Calu3 (cell line): ENCODE data around the gene SMPD3. TPM values are rescaled to one million over a fixed set of nuclear protein-coding genes. Genes with fewer than 3 reads are reported as not detected.
A peak's percentile ranks its signal among the peaks of the same experiment; 100 is the strongest.

Source experiments
- BruUV-seq: library from RNA; stranded (reverse); fragments of 400-500 nt; replicated peaks from 2 replicates; lab custom pipeline; 2021; lab: Mats Ljungman, UMichigan
- CTCF ChIA-PET: fragments of 300-600 bp; sonication (Branson Sonifier 250); formaldehyde crosslinking; loops from one replicate; lab custom pipeline; 2022; ENCODE audit warnings: antibody characterized with exemption; lab: Charles Lee
- DNase-seq: peaks from one replicate; pipeline ENCODE4 v3.0.0; 2022
- H3K27ac Mint-ChIP-seq: one replicate; pipeline ENCODE4 v1.8.0; 2022; ENCODE audit warnings: mixed read lengths; ENCODE audit not compliant: unreplicated experiment
- H3K27me3 Mint-ChIP-seq: one replicate; pipeline ENCODE4 v1.8.0; 2022; ENCODE audit warnings: mixed read lengths; ENCODE audit not compliant: unreplicated experiment
- H3K36me3 Mint-ChIP-seq: one replicate; pipeline ENCODE4 v1.8.0; 2022; ENCODE audit warnings: mild to moderate bottlenecking, moderate library complexity, mixed read lengths; ENCODE audit not compliant: insufficient read depth, unreplicated experiment
- H3K4me1 Mint-ChIP-seq: one replicate; pipeline ENCODE4 v1.8.0; 2022; ENCODE audit warnings: mild to moderate bottlenecking, low read depth, mixed read lengths; ENCODE audit not compliant: unreplicated experiment
- H3K4me3 Mint-ChIP-seq: one replicate; pipeline ENCODE4 v1.8.0; 2022; ENCODE audit warnings: mild to moderate bottlenecking, low read depth, moderate library complexity, mixed read lengths; ENCODE audit not compliant: unreplicated experiment
- H3K9me3 Mint-ChIP-seq: one replicate; pipeline ENCODE4 v1.8.0; 2022; ENCODE audit warnings: low read depth, mixed read lengths; ENCODE audit not compliant: unreplicated experiment
- CTCF ChIP-seq: fragments of 200-600 bp; IDR thresholded peaks from one replicate; pipeline ENCODE4 v1.8.0; 2022; ENCODE audit warnings: antibody characterized with exemption; ENCODE audit not compliant: unreplicated experiment
- intact Hi-C: fragments of 100-400 bp; cut with micrococcal nuclease; formaldehyde crosslinking; loops from one replicate; pipeline ENCODE4 v1.10.0; 2022; ENCODE audit not compliant: unreplicated experiment
- total RNA-seq: library from RNA; stranded (reverse); gene quantifications from 2 replicates; pipeline ENCODE4 v1.2.3, GENCODE V29; 2022

Gene SMPD3
- total RNA-seq, 1 experiment from 2014 or later = 0.42 TPM

- DNase-seq = peak; percentile 23
- no TSS peak for BruUV-seq
- Mint-ChIP-seq H3K4me1 (peaks cover 11% of the 10 kb centered on the region), H3K27me3 (peaks cover 15% of the 10 kb centered on the region), H3K36me3 (no peaks in the 10 kb centered on the region), H3K4me3 (no peak overlapping the region), H3K9me3 (no peaks in the 10 kb centered on the region), H3K27ac (no peak overlapping the region)
- CTCF ChIA-PET = no interaction called here
- TF ChIP-seq CTCF = peak; percentile 72
- intact Hi-C loops = no loop called here
These were observed 66.0 kb downstream of the SMPD3 start for GRCh38 chr16:68382296-68382718.

DNA sequence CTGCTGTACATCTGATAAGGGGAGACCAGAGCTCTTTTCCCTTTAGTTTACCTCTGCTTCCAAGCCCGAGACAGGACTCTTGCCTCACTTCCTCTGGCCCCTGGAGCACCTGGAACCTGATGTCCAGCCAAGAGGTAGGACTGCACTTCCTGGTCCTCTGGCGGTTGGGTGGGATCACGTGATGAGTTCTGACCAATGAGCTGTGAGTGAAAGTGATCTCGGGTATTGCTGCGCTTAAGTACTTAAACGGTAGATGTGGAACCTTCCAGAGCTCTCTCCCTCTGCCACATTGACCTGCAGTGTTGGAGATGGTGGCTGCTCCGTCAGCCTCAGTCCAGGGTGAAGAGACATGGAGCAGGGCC lies 67.0 kb downstream of the SMPD3 start:
- no peak overlapping the region for H3K4me3 Mint-ChIP-seq
- peaks cover 15% of the 10 kb centered on the region for H3K27me3 Mint-ChIP-seq
- CTCF ChIA-PET = no interaction called here
- H3K4me1 Mint-ChIP-seq = peaks cover 1% of the 10 kb centered on the region
- TF ChIP-seq CTCF = no peak
- no TSS peak for BruUV-seq
- no peak overlapping the region for H3K27ac Mint-ChIP-seq
- H3K36me3 Mint-ChIP-seq = no peaks in the 10 kb centered on the region
- no peak for DNase-seq
- intact Hi-C loops = no loop called here
- no peaks in the 10 kb centered on the region for H3K9me3 Mint-ChIP-seq

DNA sequence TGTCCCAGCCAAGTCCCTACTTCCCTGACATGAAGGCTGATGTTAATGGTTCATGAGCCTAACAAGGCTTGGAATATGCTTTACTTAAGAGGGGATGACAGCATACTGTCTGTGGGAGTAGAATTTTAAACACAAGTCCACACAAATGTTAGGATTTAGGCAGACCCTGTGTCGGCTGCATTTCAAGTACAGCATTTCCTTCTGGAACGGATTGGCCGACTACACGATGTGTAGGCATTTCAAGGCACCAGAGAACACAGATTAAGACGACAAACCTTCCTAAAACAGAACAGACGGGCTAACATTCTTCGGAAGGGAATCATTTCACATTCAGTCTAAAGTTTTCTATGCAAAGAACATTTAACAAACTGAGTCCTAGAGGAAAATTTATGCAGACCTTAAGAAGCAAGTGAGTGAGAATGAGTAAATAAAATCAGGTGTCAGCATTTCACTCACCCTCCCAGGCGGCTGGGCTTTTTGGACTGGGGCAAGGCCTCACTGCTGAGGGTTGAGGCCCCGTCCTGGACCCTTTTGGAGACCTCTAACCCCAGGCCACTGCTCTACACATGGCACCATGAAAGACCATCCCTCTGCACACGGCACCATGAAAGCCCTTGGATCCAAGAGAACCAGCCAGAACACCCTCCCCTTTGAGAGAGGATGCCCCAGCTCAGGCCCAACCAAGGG lies 67.5 kb downstream of the SMPD3 start:
- no peak for TF ChIP-seq CTCF
- no peaks in the 10 kb centered on the region for H3K4me1 Mint-ChIP-seq
- H3K27ac Mint-ChIP-seq = no peak overlapping the region
- BruUV-seq = no TSS peak
- H3K9me3 Mint-ChIP-seq = no peaks in the 10 kb centered on the region
- no peaks in the 10 kb centered on the region for H3K36me3 Mint-ChIP-seq
- intact Hi-C loops = no loop called here
- no peak overlapping the region for H3K4me3 Mint-ChIP-seq
- H3K27me3 Mint-ChIP-seq = peaks cover 17% of the 10 kb centered on the region
- CTCF ChIA-PET = no interaction called here
- no peak for DNase-seq

DNA sequence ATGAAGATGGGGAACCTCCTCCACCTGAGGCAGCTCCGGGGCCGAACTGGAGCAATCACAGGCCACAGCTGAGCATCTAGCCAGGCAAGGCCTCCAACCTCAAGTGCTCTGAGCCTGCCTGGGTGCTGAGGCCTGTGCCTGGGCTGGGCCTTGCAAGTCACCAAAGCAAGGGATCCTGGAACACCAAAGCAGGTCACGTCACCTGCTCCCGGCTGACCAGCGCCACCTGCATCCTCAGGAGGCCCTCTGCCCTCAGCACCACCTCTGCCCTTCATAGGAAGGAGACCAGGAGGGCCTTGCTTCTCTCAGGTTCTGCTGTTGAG lies 68.0 kb downstream of the SMPD3 start:
- no peak overlapping the region for H3K4me3 Mint-ChIP-seq

More for the DNA sequence above, 68.0 kb downstream of the SMPD3 start:
- Mint-ChIP-seq H3K27me3 (peaks cover 17% of the 10 kb centered on the region), H3K27ac (no peak overlapping the region), H3K9me3 (no peaks in the 10 kb centered on the region), H3K4me1 (no peaks in the 10 kb centered on the region), H3K36me3 (no peaks in the 10 kb centered on the region)
- BruUV-seq = no TSS peak
- TF ChIP-seq CTCF = no peak
- DNase-seq = no peak
- intact Hi-C loops = no loop called here
- CTCF ChIA-PET = no interaction called here
